Naive thymus-derived CD8-positive, alpha-beta T cell (primary cell): Measurements from ENCODE around the gene DNAH6. TPM values are rescaled to one million over a fixed set of nuclear protein-coding genes. Genes with fewer than 3 reads are reported as not detected.
A peak's percentile ranks its signal among the peaks of the same experiment; 100 is the strongest.
"Not testable (repeated sequence)": the region's sequence is repeated elsewhere in the genome, so short reads cannot be mapped to it uniquely, and the experiment has no call there.

Source experiments
- ATAC-seq, 2 donors: fragments of 150-1000 bp; cut with Tn5 transposase in 1 of 2; sonication (Bioruptor Pico), chemical (Tn5 transposase) in 1 of 2; 1 replicate in 1 of 2; 2 replicates in 1 of 2; pipeline ENCODE4 v1.10.0; 2021; ENCODE audit warnings: mild to moderate bottlenecking in 2 of 2, moderate library complexity in 2 of 2
- POLR2A ChIA-PET: fragments of 350-600 bp; sonication (Branson Sonifier 250); formaldehyde crosslinking; loops from one replicate; lab custom pipeline; 2021; ENCODE audit warnings: antibody characterized with exemption; lab: Charles Lee
- DNase-seq, 10 donors: peaks; one replicate each; pipeline versions ENCODE4 v3.0.0 to v3.0.0-alpha.2; 2020 to 2022
- H3K27ac Mint-ChIP-seq, 10 donors: one replicate each; pipeline ENCODE4 v1.8.0; 2020 to 2022; ENCODE audit warnings: mild to moderate bottlenecking in 10 of 10, mixed read lengths in 10 of 10, moderate library complexity in 4 of 10, inconsistent platforms in 1 of 10
- H3K27me3 Mint-ChIP-seq, 5 donors: one replicate each; pipeline ENCODE4 v1.8.0; 2021 to 2022; ENCODE audit warnings: mixed read lengths in 5 of 5
- H3K36me3 Mint-ChIP-seq, 3 donors: one replicate each; pipeline ENCODE4 v1.8.0; 2020 to 2022; ENCODE audit warnings: mixed read lengths in 3 of 3, mild to moderate bottlenecking in 2 of 3, inconsistent platforms in 1 of 3
- H3K4me1 Mint-ChIP-seq, 4 donors: one replicate each; pipeline ENCODE4 v1.8.0; 2021 to 2022; ENCODE audit warnings: mixed read lengths in 4 of 4
- H3K4me3 Mint-ChIP-seq, 10 donors: one replicate each; pipeline ENCODE4 v1.8.0; 2020 to 2022; ENCODE audit warnings: mild to moderate bottlenecking in 10 of 10, mixed read lengths in 10 of 10, moderate library complexity in 6 of 10, inconsistent platforms in 1 of 10
- H3K9me3 Mint-ChIP-seq, 9 donors: one replicate each; pipeline ENCODE4 v1.8.0; 2020 to 2022; ENCODE audit warnings: mixed read lengths in 9 of 9, mild to moderate bottlenecking in 3 of 9, inconsistent platforms in 1 of 9, moderate library complexity in 1 of 9
- polyA plus RNA-seq, 3 donors: library from polyadenylated mRNA; unstranded; fragments of 300-500 nt; fragmentation: Illumina TruSeq; gene quantifications; one replicate each; pipeline ENCODE4 v1.2.3, GENCODE V29; 2021
- total RNA-seq, 8 experiments: library from RNA in 2 of 8; stranded (reverse) in 2 of 8; gene quantifications; one replicate each; pipeline ENCODE4 v1.2.3 and lab custom pipeline; 2021 to 2026

Gene DNAH6
- total and polyA plus RNA-seq, 5 experiments from 2014 or later, result 0.74 to 1.6 (median 1.2) TPM

- ATAC-seq (no peak), DNase-seq (no peak)
- H3K27me3 Mint-ChIP-seq, result peaks cover 0 to 3% (median 0%) of the 10 kb centered on the region in 5 donors
- H3K4me1 Mint-ChIP-seq, result peaks cover 0 to 8% (median 2%) of the 10 kb centered on the region in 4 donors
- H3K36me3 Mint-ChIP-seq, result peaks cover 0 to 5% (median 0%) of the 10 kb centered on the region in 3 donors
- H3K4me3 Mint-ChIP-seq, result no peak overlapping the region
- POLR2A ChIA-PET, result no interaction called here
- H3K27ac Mint-ChIP-seq, result no peak overlapping the region
- H3K9me3 Mint-ChIP-seq, result no peaks in the 10 kb centered on the region
Measured at GRCh38 chr2:84550916-84551315, 34.6 kb downstream of the DNAH6 start.

- H3K4me3 Mint-ChIP-seq, H3K9me3 Mint-ChIP-seq, ATAC-seq, H3K27me3 Mint-ChIP-seq, DNase-seq, H3K4me1 Mint-ChIP-seq, H3K27ac Mint-ChIP-seq, H3K36me3 Mint-ChIP-seq: not testable (repeated sequence)
- POLR2A ChIA-PET, result interaction anchor here (0.6 to 0.7 kb wide), 2 partner anchors 53 to 190 kb away, joined by 3 to 4 read pairs; no protein-coding TSS in a partner anchor
Measured at GRCh38 chr2:84551526-84551925, 35.2 kb downstream of the DNAH6 start.

DNA sequence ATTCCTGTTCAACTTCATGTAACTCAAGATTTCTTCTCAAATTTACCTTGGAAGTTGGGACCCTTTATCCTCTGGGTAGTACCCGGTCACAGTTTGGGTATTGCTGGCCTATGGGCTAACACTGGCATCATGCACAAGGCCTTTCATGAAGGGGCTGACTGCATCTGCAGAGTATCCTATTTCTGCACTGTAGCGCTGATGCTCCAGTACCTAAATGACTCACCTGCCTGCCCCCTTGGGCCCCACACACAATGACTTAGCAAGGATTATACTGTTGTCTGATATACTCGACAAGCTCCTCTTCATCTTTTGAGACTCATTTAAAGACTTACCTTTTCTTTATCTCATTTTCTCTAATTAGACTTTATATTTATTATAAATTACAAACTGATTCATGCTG lies 39.9 kb downstream of the DNAH6 start:
- no peak for ATAC-seq
- DNase-seq, result no peak
- Mint-ChIP-seq H3K9me3 (peaks cover 2 to 15% (median 10%) of the 10 kb centered on the region in 9 donors), H3K27me3 (peaks cover 0 to 3% (median 0%) of the 10 kb centered on the region in 5 donors), H3K27ac (peak overlapping the region in 1 of 10 donors; percentile 33), H3K36me3 (peaks cover 0 to 14% (median 7%) of the 10 kb centered on the region in 3 donors), H3K4me3 (no peak overlapping the region), H3K4me1 (no peaks in the 10 kb centered on the region)
- POLR2A ChIA-PET, result interaction anchor here (1.6 kb wide), 1 partner anchor 11 kb away, joined by 4 read pairs; no protein-coding TSS in a partner anchor

GRCh38 chr2:84559838-84560237 lies 43.5 kb downstream of the DNAH6 start:
- Mint-ChIP-seq H3K9me3 (peaks cover 5 to 34% (median 21%) of the 10 kb centered on the region in 9 donors), H3K4me3 (no peak overlapping the region), H3K27ac (no peak overlapping the region), H3K4me1 (no peaks in the 10 kb centered on the region), H3K36me3 (peaks cover 0 to 18% (median 14%) of the 10 kb centered on the region in 3 donors), H3K27me3 (peaks cover 0 to 3% (median 0%) of the 10 kb centered on the region in 5 donors)
- no peak for DNase-seq
- POLR2A ChIA-PET, result no interaction called here
- no peak for ATAC-seq

- Mint-ChIP-seq H3K27ac (peak overlapping the region in 4 of 10 donors; percentile 12 to 36 (median 28)), H3K4me1 (peaks cover 2 to 16% (median 7%) of the 10 kb centered on the region in 4 donors), H3K9me3 (no peaks in the 10 kb centered on the region), H3K4me3 (no peak overlapping the region), H3K36me3 (peaks cover 0 to 3% (median 0%) of the 10 kb centered on the region in 3 donors), H3K27me3 (no peaks in the 10 kb centered on the region)
- DNase-seq (no peak), ATAC-seq (no peak)
- POLR2A ChIA-PET, result no interaction called here
Measured at GRCh38 chr2:84579661-84580060, 63.4 kb downstream of the DNAH6 start.

DNA sequence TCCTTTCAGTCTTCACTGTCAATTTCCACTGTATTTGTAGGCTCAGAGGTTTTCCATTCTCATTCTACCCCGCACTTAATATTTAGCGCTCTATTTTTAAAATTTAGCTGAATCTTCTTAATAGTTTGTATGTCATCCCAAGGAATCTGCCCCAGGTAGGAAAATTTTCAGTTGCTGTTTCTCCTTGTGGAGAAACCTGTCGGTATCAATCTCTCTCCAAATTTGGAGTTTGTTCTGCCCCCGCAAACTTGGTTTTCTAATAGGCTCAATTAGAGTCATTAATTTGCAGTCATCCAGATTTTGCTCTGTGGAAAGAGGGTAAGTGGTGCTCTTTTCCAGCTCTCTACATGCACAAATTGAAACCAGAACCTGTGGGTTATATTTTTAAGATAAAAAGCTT lies 87.6 kb downstream of the DNAH6 start:
- ATAC-seq (no peak), DNase-seq (no peak)
- Mint-ChIP-seq H3K4me1 (no peaks in the 10 kb centered on the region), H3K9me3 (peaks cover 6 to 38% (median 15%) of the 10 kb centered on the region in 9 donors), H3K27ac (no peak overlapping the region), H3K36me3 (peaks cover 0 to 41% (median 24%) of the 10 kb centered on the region in 3 donors), H3K27me3 (peaks cover 0 to 3% (median 0%) of the 10 kb centered on the region in 5 donors), H3K4me3 (no peak overlapping the region)
- POLR2A ChIA-PET, result no interaction called here

GRCh38 chr2:84613082-84613481 lies 96.8 kb downstream of the DNAH6 start:
- peaks cover 0 to 2% (median 0%) of the 10 kb centered on the region in 4 donors for H3K4me1 Mint-ChIP-seq
- DNase-seq (no peak), ATAC-seq (no peak)
- H3K9me3 Mint-ChIP-seq, result peaks cover 5 to 15% (median 13%) of the 10 kb centered on the region in 9 donors
- POLR2A ChIA-PET, result no interaction called here
- H3K4me3 Mint-ChIP-seq, result no peak overlapping the region
- H3K36me3 Mint-ChIP-seq, result peaks cover 0 to 19% (median 11%) of the 10 kb centered on the region in 3 donors
- no peak overlapping the region for H3K27ac Mint-ChIP-seq
- H3K27me3 Mint-ChIP-seq, result no peaks in the 10 kb centered on the region

DNA sequence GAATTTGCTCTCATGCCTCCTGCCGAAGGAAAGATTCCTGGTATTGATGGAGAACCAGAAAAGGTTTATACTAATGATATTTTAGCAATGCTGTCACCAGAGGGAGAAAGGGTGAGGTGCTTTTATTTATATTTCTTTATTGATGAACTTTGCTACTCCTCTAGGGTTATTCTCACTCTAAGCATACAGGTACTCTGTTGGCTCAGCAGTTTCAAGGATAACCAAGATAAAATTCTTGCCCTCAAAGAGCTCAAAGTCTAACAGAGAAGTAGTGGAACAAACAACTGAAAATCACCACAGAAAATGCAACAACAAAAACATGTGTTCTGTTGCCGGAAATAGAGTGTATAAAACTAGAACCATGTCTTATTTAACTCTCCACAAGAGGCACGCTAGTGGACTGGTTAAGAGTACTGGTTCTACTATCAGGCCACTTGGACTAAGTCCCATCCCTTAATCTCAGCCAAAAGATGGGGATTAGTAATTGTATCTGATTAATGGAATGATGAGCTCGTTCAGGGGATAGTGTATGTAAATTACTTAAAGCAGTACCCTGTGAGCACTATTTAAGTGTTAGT lies 103.6 kb downstream of the DNAH6 start:
- no peak overlapping the region for H3K4me3 Mint-ChIP-seq
- H3K9me3 Mint-ChIP-seq, result peaks cover 0 to 2% (median 0%) of the 10 kb centered on the region in 9 donors
- POLR2A ChIA-PET, result no interaction called here

DNA sequence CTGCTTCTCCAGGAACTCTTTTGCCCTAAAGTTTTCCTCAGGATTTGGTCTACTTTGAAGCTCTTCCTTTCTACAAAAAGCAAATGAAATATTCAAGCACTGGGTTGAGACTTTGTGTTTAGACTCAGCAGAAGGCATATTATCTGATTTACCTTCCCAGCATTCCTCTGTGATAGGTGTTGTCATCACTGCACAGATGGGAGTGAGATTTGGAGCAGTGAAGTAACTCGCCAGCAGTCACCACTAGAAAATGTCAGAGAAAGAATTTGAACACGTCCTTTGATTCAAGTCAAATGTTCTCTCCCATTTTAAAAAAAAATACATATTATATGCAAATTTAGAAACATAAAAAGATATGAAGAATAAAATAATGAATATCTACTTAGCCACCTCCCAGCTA lies 112.2 kb downstream of the DNAH6 start:
- ATAC-seq, result no peak
- Mint-ChIP-seq H3K36me3 (no peaks in the 10 kb centered on the region), H3K4me1 (peaks cover 21 to 31% (median 27%) of the 10 kb centered on the region in 4 donors), H3K4me3 (no peak overlapping the region), H3K27me3 (peaks cover 0 to 1% (median 0%) of the 10 kb centered on the region in 5 donors), H3K27ac (no peak overlapping the region), H3K9me3 (no peaks in the 10 kb centered on the region)
- POLR2A ChIA-PET, result no interaction called here
- no peak for DNase-seq

More for the DNA sequence above, 103.6 kb downstream of the DNAH6 start:
- Mint-ChIP-seq H3K36me3 (peaks cover 0 to 2% (median 0%) of the 10 kb centered on the region in 3 donors), H3K4me1 (peaks cover 0 to 9% (median 3%) of the 10 kb centered on the region in 4 donors), H3K27me3 (no peaks in the 10 kb centered on the region), H3K27ac (peak overlapping the region in 1 of 10 donors; percentile 25)
- ATAC-seq, result no peak
- no peak for DNase-seq

GRCh38 chr2:84629550-84629949 lies 113.3 kb downstream of the DNAH6 start:
- no peak overlapping the region for H3K27ac Mint-ChIP-seq
- ATAC-seq, result no peak

DNA sequence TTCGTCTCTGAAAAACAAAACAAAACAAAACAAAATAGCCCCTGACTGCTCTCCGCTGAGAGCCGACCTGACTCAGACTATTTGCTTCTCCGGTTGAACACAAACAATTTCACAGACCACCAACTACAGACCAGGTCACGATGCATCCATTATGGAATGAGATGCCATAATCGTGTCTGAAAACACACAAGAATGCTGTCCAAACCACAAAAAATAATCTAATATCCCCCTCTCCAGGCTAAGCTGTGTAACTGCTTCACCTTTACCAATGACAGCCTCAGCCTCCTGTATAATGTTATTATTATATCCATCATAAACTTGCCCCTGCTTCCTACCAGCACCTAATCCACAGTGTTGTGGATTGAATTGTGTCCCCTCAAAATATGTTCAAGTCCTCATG lies 114.7 kb downstream of the DNAH6 start:
- POLR2A ChIA-PET, result interaction anchor here (0.8 to 1.4 kb wide), 3 partner anchors 14 to 249 kb away, joined by 3 to 5 read pairs (median 3); partner anchors contain the start of gene TRABD2A
- ATAC-seq (peak; percentile 73), DNase-seq (peak in 3 of 10 donors; percentile 41 to 59 (median 48))

More at GRCh38 chr2:84629550-84629949, 113.3 kb downstream of the DNAH6 start:
- Mint-ChIP-seq H3K27me3 (peaks cover 0 to 1% (median 0%) of the 10 kb centered on the region in 5 donors), H3K9me3 (no peaks in the 10 kb centered on the region), H3K36me3 (no peaks in the 10 kb centered on the region), H3K4me3 (no peak overlapping the region), H3K4me1 (peaks cover 25 to 37% (median 33%) of the 10 kb centered on the region in 4 donors)
- POLR2A ChIA-PET, result no interaction called here
- DNase-seq, result no peak

GRCh38 chr2:84631985-84632384 lies 115.7 kb downstream of the DNAH6 start:
- H3K4me1 Mint-ChIP-seq, result peaks cover 35 to 55% (median 47%) of the 10 kb centered on the region in 4 donors
- H3K36me3 Mint-ChIP-seq, result no peaks in the 10 kb centered on the region
- ATAC-seq (peak; percentile 9 to 36), DNase-seq (no peak)
- POLR2A ChIA-PET, result interaction anchor here (0.8 to 1.4 kb wide), 3 partner anchors 13 to 249 kb away, joined by 3 to 5 read pairs (median 3); partner anchors contain the start of gene TRABD2A
- H3K27me3 Mint-ChIP-seq, result peaks cover 0 to 1% (median 0%) of the 10 kb centered on the region in 5 donors
- peak overlapping the region in 6 of 10 donors; percentile 8 to 62 (median 38) for H3K4me3 Mint-ChIP-seq
- H3K27ac Mint-ChIP-seq, result peak overlapping the region in 8 of 10 donors; percentile 25 to 79 (median 69)
- H3K9me3 Mint-ChIP-seq, result no peaks in the 10 kb centered on the region

More for the DNA sequence above, 114.7 kb downstream of the DNAH6 start:
- peak overlapping the region in 6 of 10 donors; percentile 1 to 72 (median 59) for H3K27ac Mint-ChIP-seq
- no peaks in the 10 kb centered on the region for H3K36me3 Mint-ChIP-seq
- H3K27me3 Mint-ChIP-seq, result peaks cover 0 to 1% (median 0%) of the 10 kb centered on the region in 5 donors
- H3K9me3 Mint-ChIP-seq, result no peaks in the 10 kb centered on the region
- H3K4me3 Mint-ChIP-seq, result peak overlapping the region in 3 of 10 donors; percentile 7 to 54 (median 33)
- peaks cover 31 to 46% (median 38%) of the 10 kb centered on the region in 4 donors for H3K4me1 Mint-ChIP-seq
